NCI-H2227 treated with DMSO at 0.1 percent for 48 hours (cell line): ENCODE data around the gene NMT1.

Experiments
- DNase-seq: peaks from one replicate; lab custom pipeline; 2025; lab: John Stamatoyannopoulos, UW

NMT1 gene

GRCh38 chr17:45060797-45061605 is at the start of gene NMT1:
Gene NMT1 (plus strand): TSS chr17:45061317. CDS start chr17:45061330, 13 bp downstream.
- peak; percentile 99 for DNase-seq

- no peak for DNase-seq
These were observed 49.4 kb upstream of the NMT1 start for GRCh38 chr17:45011767-45012166.

GRCh38 chr17:45013021-45013997 is 47.8 kb upstream of the NMT1 start:
- DNase-seq = peak; percentile 48

GRCh38 chr17:45016237-45016636 is 44.9 kb upstream of the NMT1 start:
- no peak for DNase-seq

GRCh38 chr17:45016823-45017222 is 44.3 kb upstream of the NMT1 start:
- DNase-seq = no peak

GRCh38 chr17:45018514-45018847 is 42.6 kb upstream of the NMT1 start:
- DNase-seq = no peak

- DNase-seq = peak; percentile 19
These were observed 42.0 kb upstream of the NMT1 start for GRCh38 chr17:45018848-45019711.

GRCh38 chr17:45020354-45021138 is 40.6 kb upstream of the NMT1 start:
- peak; percentile 67 for DNase-seq

GRCh38 chr17:45021607-45022287 is 39.4 kb upstream of the NMT1 start:
- DNase-seq = no peak

- no peak for DNase-seq
These were observed 38.8 kb upstream of the NMT1 start for GRCh38 chr17:45022288-45022648.

- no peak for DNase-seq
These were observed 38.3 kb upstream of the NMT1 start for GRCh38 chr17:45022655-45023339.

- DNase-seq = no peak
These were observed 32.0 kb upstream of the NMT1 start for GRCh38 chr17:45029096-45029495.

GRCh38 chr17:45029758-45030423 is 31.2 kb upstream of the NMT1 start:
- no peak for DNase-seq

- DNase-seq = no peak
These were observed 30.4 kb upstream of the NMT1 start for GRCh38 chr17:45030733-45031132.

GRCh38 chr17:45031231-45032173 is 29.6 kb upstream of the NMT1 start:
- no peak for DNase-seq

GRCh38 chr17:45032174-45032541 is 29.0 kb upstream of the NMT1 start:
- DNase-seq = no peak

GRCh38 chr17:45034599-45034998 is 26.5 kb upstream of the NMT1 start:
- DNase-seq = no peak

GRCh38 chr17:45035848-45036247 is 25.3 kb upstream of the NMT1 start:
- DNase-seq = no peak
